ENCODE measurements around the gene NOS1.
"Not testable (repeated sequence)": the region's sequence is repeated elsewhere in the genome, so short reads cannot be mapped to it uniquely, and the experiment has no call there.

DNA sequence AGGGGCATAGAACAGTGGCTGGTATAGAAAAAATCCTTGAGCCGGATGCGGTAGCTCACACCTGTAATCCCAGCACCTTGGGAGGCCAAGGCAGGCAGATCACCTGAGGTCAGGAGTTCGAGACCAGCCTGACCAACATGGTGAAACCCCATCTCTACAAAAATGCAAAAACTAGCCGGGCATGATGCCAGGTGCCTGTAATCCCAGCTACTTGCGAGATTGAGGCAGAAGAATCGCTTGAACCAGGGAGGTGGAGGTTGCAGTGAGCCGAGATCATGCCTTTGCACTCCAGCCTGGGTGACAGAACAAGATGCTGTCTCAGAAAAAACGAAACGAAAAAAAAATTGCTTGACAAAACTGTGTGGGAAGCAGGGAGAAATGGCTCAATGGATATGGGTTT lies 168.8 kb downstream of the NOS1 start:
- TF ChIP-seq, protein P1, sequence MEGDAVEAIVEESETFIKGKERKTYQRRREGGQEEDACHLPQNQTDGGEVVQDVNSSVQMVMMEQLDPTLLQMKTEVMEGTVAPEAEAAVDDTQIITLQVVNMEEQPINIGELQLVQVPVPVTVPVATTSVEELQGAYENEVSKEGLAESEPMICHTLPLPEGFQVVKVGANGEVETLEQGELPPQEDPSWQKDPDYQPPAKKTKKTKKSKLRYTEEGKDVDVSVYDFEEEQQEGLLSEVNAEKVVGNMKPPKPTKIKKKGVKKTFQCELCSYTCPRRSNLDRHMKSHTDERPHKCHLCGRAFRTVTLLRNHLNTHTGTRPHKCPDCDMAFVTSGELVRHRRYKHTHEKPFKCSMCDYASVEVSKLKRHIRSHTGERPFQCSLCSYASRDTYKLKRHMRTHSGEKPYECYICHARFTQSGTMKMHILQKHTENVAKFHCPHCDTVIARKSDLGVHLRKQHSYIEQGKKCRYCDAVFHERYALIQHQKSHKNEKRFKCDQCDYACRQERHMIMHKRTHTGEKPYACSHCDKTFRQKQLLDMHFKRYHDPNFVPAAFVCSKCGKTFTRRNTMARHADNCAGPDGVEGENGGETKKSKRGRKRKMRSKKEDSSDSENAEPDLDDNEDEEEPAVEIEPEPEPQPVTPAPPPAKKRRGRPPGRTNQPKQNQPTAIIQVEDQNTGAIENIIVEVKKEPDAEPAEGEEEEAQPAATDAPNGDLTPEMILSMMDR (IDR thresholded peaks at IDR 0.05; ENCODE audit: poor library complexity, severe bottlenecking), result not testable (repeated sequence)
- not testable (repeated sequence) for TF ChIP-seq MXI1 (conservative IDR thresholded peaks at IDR 0.05; ENCODE audit: poor library complexity, severe bottlenecking); POLR2AphosphoS5 (IDR thresholded peaks at IDR 0.05); EP300 (conservative IDR thresholded peaks at IDR 0.05; ENCODE audit: poor library complexity, severe bottlenecking); SMC3 (conservative IDR thresholded peaks at IDR 0.05; ENCODE audit: poor library complexity)
